ENCODE data around the gene ECT2L.
"Not testable (repeated sequence)": the region's sequence is repeated elsewhere in the genome, so short reads cannot be mapped to it uniquely, and the experiment has no call there.

Gene ECT2L

GRCh38 chr6:138865480-138866109 is 69.7 kb downstream of the ECT2L start:
- DNase-seq = no peak

- no peak for DNase-seq
These were observed 72.3 kb downstream of the ECT2L start for GRCh38 chr6:138868181-138868580.

DNA sequence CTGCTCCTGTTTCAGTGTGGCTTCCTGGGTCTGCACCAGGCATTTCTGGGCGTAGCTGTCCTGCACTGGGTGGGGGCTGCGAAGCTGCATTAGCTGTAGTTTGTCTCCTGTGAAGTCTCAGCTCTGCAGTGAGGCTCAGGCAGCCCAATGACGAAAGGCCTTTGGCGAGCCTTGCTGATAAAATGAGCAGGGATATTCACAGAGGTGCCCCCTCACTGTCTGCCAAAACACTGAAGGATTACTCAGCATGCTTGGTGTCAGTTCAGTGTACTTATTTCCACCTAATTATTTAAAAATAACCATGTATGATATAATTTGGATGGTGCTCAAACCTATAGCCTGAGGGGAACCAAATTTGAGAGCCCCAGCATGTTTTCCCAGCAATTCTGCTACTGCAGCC is 73.5 kb downstream of the ECT2L start:
- DNase-seq = no peak

DNA sequence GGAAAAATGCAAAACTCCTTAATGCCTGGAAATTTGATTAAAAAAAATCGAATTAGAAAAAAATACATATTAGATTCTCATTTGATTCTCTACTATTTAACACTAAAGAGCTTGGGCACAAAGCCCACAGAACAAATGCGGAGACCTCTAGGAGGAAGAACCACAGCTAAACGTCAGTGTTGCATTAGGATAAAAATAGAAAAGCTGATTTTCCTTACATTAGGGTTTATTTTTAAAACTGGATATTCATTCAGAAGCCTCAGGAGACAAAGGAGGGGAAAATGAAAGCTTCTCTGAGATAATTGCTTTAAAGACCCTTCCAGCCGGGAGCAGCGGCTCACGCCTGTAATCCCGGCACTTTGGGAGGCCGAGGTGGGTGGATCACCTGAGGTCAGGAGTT is 77.3 kb downstream of the ECT2L start:
- DNase-seq = no peak

DNA sequence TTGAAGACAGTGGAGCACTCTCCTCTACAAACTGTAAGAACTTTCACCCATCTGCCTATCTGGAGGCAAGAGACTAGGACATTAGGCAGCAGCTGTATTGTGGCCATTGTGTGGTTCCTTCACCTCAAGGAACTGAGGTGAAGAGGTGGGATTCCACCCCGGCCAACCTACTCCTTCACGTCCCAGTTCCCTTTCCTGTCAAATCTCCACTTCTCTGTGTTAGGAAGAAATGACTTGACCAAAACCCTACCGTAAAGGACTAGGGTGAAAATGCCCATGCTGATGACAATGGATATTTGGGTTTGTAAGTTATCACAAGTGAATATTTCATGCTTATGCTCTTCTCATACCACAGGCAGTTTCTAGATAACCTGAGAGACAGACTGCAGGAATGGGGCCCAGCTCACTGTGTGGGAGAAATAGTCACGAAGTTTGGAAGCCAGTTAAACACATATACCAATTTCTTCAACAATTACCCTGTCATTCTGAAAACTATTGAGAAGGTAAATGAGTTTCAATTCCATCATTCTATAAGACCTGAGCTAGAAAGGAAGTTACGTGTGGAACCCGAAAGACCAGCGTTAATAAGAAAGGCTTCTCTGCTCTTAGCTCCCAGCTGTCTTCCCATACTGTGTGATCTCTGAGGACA is 86.6 kb downstream of the ECT2L start:
- no peak for DNase-seq

- no peak for DNase-seq
These were observed 89.4 kb downstream of the ECT2L start for GRCh38 chr6:138885156-138885819.

- DNase-seq = no peak
These were observed 95.5 kb downstream of the ECT2L start for GRCh38 chr6:138891255-138891986.

GRCh38 chr6:138896104-138896756 is 100.3 kb downstream of the ECT2L start:
- DNase-seq = no peak

DNA sequence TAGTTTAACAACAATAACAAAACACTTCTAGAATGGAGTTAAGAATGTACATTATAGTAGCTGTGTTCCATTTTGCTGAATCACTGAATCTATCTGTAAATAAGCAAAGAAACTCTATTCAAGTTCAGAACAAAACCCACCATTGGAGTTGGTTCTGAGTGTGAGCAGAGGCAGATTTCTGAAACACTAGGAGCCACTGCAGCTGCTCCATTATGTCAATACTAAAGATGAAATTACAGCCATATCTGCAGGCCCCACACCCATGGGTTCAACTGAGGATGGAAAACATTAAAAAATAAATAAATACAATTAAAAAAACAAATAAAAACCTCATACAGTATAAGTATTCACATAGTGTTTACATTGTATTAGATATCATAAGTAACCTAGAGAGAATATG is 101.1 kb downstream of the ECT2L start:
- DNase-seq = no peak

GRCh38 chr6:138907167-138907566 is 111.3 kb downstream of the ECT2L start:
- DNase-seq = no peak

DNA sequence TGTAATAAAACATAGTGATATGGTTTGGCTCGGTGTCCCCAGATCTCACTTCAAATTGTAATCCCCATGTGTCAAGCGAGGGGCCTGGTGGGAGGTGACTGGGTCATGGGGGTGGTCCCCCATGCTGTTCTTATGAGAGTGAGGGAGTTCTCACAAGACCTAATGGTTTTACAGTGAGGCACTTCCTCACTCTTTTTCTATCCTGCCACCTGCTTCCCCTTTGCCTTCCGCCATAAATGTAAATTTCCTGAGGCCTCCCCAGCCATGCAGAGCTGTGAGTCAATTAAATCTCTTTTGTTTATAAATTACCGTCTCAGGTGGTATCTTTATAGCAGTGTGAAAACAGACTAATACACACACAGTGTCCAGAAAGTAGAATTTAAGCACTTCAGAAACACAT is 113.6 kb downstream of the ECT2L start:
- DNase-seq = no peak

GRCh38 chr6:138909975-138910374 is 114.1 kb downstream of the ECT2L start:
- DNase-seq = no peak

DNA sequence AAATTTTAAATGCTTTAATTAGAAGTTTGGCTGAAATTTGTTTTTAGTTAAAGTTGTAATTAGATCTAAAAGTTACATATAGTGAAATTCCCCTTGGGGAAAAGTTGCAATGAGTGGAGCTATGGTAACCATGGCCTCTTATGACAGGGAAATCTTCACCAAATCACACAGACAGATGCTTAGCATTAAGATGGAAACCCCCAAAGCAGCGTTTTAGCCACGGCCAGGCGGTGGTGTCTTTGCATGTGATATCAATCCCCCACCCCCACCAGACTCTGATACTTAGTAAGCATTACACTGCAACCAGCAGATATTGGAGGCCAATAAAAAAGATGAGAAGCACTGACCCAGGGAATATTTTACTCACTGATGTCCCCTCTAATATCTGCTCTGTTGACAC is 116.4 kb downstream of the ECT2L start:
- DNase-seq = no peak

DNA sequence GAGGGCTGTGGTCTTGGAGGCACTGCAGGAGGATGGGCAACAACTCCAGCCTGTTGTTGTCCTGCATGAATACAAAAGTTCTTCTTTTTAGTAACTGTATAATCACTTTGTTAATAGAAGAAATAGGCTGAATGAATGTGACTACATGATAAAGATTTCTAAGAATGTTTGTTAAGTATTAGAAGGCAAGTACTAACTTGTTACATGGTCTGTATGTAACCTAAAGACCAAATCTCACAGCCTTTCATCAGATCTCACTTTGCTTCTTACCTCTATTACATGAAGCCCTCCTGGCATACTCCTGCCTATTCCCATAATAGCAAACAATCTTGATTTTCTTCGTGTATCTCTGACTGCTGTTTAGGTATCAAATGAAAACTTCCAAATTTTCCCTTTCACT is 118.8 kb downstream of the ECT2L start:
- no peak for DNase-seq

GRCh38 chr6:138920906-138921305 is 125.0 kb downstream of the ECT2L start:
- no peak for DNase-seq

- no peak for DNase-seq
These were observed 127.7 kb downstream of the ECT2L start for GRCh38 chr6:138923561-138923960.

DNA sequence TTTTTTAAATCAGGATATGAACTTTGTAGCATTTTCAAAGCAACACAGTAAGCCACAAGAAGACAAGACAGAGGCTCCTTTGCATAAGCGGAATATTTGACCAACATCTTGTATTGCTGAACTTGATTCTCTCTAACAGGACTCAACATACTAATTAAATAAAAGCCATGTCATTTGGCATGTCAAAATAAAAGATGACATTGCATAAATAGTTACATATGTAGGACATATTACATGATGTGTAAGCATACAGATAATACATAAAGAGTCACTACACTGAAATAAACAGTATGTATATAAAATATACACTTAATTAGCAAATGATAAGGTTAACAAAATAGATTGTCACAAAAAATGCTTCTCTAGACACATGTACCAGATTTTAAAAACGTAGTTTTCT is 129.9 kb downstream of the ECT2L start:
- no peak for DNase-seq

DNA sequence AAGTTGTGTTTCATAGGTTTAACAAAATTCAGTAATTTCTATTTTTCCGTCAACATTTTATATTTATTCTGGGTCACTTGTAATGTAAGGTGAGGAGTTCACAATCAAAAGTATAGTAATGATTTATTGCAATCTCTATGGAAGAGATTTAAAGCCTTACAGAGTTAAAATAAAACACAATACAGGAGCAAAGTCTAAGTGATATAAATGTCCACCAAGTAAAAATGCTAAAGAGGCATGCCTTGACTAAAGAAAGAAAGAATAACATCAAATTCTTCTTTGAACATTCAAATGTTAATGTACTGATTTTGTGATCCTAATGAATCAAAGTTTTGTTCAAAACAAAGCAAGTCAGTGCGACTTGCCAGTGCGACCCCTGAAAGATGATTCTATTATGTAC is 130.7 kb downstream of the ECT2L start:
- no peak for DNase-seq

- no peak for DNase-seq
These were observed 135.8 kb downstream of the ECT2L start for GRCh38 chr6:138931660-138932059.

DNA sequence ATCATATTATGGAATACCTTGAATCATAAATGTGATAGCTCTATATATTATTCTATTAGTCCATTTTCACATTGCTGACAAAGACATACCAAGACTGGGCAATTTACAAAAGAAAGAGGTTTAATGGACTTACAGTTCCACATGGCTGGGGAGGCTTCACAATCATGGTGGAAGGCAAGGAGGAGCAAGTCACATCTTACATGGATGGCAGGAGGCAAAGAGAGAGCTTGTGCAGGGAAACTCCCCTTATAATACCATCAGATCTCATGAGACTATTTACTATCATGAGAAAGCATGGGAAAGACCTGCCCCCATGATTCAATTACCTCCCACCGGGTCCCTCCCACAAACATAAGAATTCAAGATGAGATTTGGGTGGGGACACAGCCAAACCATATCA is 141.0 kb downstream of the ECT2L start:
- not testable (repeated sequence) for DNase-seq

- DNase-seq = no peak
These were observed 147.3 kb downstream of the ECT2L start for GRCh38 chr6:138943089-138943625.

DNA sequence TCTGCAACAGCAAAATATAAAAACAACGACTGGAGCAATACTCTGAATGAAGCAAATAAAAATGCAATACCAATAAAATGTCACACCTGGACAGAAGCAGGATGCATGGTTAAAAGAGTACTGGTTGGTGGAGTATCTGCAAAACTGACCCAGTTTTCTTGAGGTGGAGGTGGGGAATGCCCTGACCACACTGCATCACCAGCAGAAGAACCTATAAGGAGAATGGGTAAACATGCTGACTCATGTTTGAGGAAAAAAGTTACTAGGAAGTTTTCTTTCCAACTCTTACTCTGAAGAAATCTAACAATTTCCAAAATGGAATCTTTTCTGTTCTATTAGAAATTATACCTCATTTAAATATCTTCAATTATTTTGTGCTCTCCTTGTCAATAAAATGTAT is 148.5 kb downstream of the ECT2L start:
- no peak for DNase-seq

GRCh38 chr6:138945354-138945753 is 149.5 kb downstream of the ECT2L start:
- no peak for DNase-seq
